GM21381 (cell line): ENCODE results near the gene DENND2C.
"Not testable (repeated sequence)": the region's sequence is repeated elsewhere in the genome, so short reads cannot be mapped to it uniquely, and the experiment has no call there.

Source experiments
- ATAC-seq: cut with Tn5 transposase; IDR thresholded peaks from one replicate; pipeline ENCODE4 v1.9.1; 2021; ENCODE audit warnings: mild to moderate bottlenecking, moderate library complexity; ENCODE audit not compliant: unreplicated experiment

The DENND2C gene

DNA sequence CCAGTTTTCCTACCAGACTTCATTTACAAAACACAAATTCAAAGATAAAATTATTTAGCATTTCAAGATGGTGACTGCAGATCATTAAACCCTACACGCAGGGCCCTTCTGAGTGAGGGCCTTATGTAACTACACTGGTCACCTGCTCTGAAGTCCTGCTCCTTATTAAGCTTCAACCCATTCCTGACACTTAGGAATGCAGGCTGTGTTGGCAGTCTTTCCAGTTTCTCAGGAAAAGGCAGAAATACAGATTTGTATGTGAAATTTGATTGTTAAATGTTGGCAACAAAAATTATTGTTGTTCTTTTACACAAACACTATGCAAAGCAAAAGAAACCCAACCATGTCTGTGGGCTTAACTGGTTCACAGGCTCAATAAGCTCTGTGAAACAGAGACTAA is 62.6 kb downstream of the DENND2C start:
- ATAC-seq: no peak

- no peak for ATAC-seq
Measured at GRCh38 chr1:114597949-114598348, 71.9 kb downstream of the DENND2C start.

DNA sequence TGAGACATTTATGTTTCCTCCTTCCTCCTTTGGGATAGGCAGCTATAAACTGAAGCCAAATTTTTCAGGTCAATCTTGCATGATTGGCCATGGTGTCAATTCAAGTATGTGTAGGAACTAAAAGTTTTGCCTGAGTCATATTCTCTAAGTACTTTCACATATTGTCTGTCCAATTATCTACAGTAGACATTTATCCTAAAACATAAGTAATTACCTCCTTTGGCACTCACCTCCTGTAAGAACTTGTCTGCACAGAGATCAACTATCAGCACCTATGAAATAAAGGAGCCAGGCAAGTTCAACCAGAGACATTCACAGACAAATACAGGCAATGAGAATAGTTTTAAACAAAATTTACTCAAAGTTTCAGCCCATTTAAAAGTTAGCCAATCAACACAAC is 74.2 kb downstream of the DENND2C start:
- no peak for ATAC-seq

- no peak for ATAC-seq
Measured at GRCh38 chr1:114594046-114594445, 75.8 kb downstream of the DENND2C start.

GRCh38 chr1:114589122-114589521 is 80.7 kb downstream of the DENND2C start:
- no peak for ATAC-seq

GRCh38 chr1:114588196-114588689 is 81.6 kb downstream of the DENND2C start:
- ATAC-seq: no peak

DNA sequence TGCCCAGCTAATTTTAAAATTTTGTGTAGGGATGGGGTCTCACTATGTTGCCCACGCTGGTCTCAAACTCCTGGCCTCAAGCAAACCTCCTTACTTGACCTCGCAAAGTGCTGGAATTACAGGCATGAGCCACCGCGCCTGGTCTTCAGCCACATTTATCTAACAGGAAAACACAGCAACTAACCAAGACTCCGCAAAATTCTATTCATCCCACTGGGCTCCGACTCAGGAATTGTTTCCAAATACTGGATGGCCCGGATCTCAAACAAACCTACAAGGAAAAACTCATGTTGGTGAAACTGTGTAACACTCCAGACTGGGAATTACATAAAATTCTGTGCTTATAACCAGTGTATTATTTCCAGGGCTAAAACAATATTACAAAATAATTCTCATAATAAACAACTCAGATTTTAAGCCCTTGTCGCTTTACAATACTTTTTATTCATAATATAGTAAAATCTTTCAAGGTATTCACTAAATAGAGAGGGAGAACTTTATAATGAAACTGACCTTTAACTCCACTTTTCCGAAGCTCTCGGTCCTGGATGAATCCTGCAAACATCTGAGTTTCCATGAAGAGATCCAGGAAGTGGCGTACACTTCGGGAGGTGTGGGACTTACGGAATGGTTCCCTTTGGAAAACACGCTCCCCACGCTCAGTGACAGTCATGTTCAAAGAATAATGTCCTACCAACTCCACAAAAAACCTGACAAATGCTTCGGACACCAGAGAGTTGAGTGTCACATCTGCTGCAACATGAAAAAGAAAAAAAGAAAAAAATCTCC is 82.5 kb downstream of the DENND2C start:
- ATAC-seq: no peak

DNA sequence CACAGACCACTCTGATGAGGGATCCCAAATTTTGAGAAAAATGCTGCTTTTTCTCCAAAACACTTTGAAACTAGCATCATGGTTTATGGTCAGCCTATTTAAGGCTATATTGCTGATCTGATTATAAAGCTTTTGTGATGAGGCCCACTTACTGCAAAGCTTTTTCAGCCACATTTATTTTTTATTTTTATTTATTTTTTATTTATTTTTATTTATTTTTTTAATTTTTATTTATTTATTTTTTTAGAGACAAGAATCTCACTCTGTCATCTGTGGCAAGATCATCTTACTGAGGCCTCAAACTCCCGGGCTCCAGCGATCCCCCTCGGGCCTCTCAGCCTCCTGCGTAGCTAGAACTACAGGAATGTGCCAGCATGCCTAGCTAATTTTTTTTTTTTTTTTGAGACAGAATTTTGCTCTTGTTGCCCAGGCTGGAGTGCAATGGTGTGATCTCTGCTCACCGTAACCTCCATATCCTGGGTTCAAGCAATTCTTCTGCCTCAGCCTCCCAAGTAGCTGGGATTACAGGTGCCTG is 83.3 kb downstream of the DENND2C start:
- no peak for ATAC-seq

DNA sequence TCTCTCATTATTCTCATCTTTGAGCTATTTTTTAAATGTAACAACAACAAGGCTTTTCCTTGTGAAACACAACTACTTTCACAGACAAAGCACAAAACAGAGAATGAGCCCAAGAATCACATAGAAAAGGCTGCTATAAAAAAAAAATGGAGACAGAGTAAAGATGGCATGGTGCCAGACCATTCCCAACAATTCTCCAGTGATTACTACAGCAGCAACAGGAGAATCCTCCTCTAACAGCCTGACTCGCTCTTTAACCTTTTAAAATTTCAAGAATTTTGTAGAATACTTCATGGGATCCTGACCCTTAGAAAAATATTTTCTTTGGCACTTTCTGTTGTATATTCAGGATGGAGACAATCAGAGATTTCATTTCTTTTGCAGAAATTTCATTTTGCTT is 84.6 kb downstream of the DENND2C start:
- ATAC-seq: no peak

GRCh38 chr1:114581335-114582287 is 88.2 kb downstream of the DENND2C start, which contains the start of gene BCAS2:
BCAS2 (minus strand) TSS chr1:114581615; CDS start chr1:114581591, 24 bp downstream.
- ATAC-seq: peak; percentile 99

- ATAC-seq: no peak
Measured at GRCh38 chr1:114574365-114574764, 95.5 kb downstream of the DENND2C start.

GRCh38 chr1:114564141-114564540 is 105.7 kb downstream of the DENND2C start:
- ATAC-seq: no peak

- ATAC-seq: not testable (repeated sequence)
Measured at GRCh38 chr1:114562978-114563510, 106.8 kb downstream of the DENND2C start.

GRCh38 chr1:114561333-114561732 is 108.5 kb downstream of the DENND2C start:
- ATAC-seq: no peak

DNA sequence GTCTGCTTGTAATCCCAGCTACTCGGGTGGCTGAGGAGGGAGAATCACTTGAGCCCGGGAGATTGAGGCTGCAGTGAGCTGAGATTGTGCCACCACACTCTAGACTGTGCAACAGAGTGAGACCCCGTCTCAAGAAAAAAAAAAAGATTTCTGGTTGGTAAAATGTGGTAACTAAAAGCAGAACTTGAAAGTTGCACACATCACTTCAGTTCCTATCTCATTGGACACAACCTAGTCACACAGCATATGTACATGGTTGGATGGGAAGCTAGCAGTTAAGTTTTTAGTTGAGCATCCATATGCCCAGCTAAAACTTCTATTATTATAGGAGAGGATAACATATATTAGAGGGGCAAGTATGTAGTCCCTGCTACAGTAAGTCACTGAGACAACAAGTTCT is 110.5 kb downstream of the DENND2C start:
- no peak for ATAC-seq

DNA sequence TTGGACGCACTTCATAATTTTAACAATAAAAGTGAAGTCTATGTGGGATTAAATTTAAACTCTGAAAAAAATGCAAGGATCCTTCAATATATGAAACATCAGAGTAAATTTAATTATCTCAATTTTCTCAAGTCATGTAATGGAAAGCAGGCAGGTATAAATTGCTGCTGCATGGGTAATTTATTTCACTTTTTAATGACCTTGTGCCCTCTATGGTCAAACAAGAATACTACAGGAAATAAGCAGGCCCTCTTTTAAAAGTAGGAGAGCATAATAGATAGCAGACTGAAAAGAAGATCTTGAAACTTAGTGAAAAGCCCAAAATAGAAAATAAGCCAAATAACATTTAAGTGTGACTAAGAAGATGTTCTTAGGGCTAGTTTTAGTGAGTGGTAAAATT is 111.3 kb downstream of the DENND2C start:
- peak; percentile 47 for ATAC-seq

GRCh38 chr1:114554577-114554976 is 115.3 kb downstream of the DENND2C start:
- ATAC-seq: no peak

DNA sequence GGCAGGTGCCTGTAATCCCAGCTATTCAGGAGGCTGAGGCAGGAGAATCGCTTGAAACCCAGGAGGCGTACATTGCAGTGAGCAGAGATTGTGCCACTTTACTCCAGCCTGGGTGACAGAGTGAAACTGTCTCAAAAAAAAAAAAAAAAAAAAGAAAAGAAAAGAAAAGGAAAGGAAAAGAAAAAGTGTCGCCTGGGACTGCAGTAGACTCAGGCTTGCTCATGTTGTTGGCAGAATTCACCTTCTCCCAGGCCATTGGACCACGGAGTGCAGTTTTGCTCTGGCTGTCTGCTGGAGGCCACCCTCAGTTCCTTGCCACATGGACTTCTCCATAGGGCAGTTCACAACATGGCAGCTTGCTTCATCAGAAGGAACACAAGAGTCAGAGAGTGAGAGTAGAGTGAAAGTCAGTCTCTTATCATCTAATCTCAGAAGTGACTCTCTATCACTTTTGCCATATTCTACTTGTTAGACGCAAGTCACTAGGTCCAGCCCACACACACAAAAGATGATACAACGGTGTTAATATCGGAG is 117.7 kb downstream of the DENND2C start:
- ATAC-seq: no peak

DNA sequence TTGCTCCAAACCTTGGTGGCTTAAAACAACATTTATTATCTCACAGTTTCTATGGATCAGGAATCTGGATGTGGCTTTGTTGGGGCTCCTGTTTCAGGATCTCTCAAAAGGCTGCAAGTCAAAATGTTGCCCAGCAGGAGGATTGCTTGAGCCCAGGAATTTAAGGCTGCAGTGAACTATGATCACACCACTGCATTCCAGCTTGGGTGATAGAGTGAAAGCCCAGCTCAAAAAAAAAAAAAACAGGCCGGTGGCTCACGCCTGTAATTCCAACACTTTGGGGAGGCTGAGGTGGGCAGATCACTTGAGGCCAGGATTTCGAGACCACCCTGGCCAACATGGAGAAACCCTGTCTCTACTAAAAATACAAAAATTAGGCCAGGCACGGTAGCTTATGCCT is 118.4 kb downstream of the DENND2C start:
- no peak for ATAC-seq

- ATAC-seq: no peak
Measured at GRCh38 chr1:114550336-114550735, 119.5 kb downstream of the DENND2C start.

- ATAC-seq: no peak
Measured at GRCh38 chr1:114549137-114549536, 120.7 kb downstream of the DENND2C start.
